K562 (cell line): Measurements from ENCODE around the gene NENF. TPM values are rescaled to one million over a fixed set of nuclear protein-coding genes. Genes with fewer than 3 reads are reported as not detected.

Source experiments
- DIDO1 ChIP-seq: fragments of 450-650 bp; IDR thresholded peaks from 2 replicates; pipeline ENCODE4 v1.6.1; 2016; ENCODE audit warnings: low read depth, missing biosample characterization, missing genetic modification characterization
- EGR1 ChIP-seq: fragments of 450-650 bp; conservative IDR thresholded peaks from 2 replicates; pipeline ENCODE4 v1.6.1; 2017; ENCODE audit warnings: mild to moderate bottlenecking
- FOXK1 ChIP-seq: sonication (generic); formaldehyde crosslinking; IDR thresholded peaks from 2 replicates; pipeline ENCODE4 v1.8.0; 2022; ENCODE audit warnings: missing genetic modification reagents, mild to moderate bottlenecking, borderline replicate concordance
- GABPA ChIP-seq: fragments of 200-800 bp; sonication (Bioruptor generic); conservative IDR thresholded peaks from 2 replicates; pipeline ENCODE4 v1.6.1; 2016; ENCODE audit warnings: low read depth, missing genetic modification characterization, missing compliant biosample characterization
- KHSRP ChIP-seq: fragments of 450-650 bp; IDR thresholded peaks from 2 replicates; pipeline ENCODE4 v1.6.1; 2017
- KLF13 ChIP-seq: fragments of 450-650 bp; IDR thresholded peaks from 2 replicates; pipeline ENCODE4 v1.6.1; 2016; ENCODE audit warnings: missing genetic modification characterization, low read depth, mild to moderate bottlenecking, missing compliant biosample characterization, moderate library complexity, borderline replicate concordance
- NFXL1 ChIP-seq: fragments of 450-650 bp; formaldehyde crosslinking; IDR thresholded peaks from 2 replicates; pipeline ENCODE4 v1.4.0; 2021; ENCODE audit warnings: mild to moderate bottlenecking
- PCBP1 ChIP-seq: fragments of 200-400 bp; formaldehyde crosslinking; IDR thresholded peaks from 2 replicates; pipeline ENCODE4 v1.6.1; 2018; ENCODE audit warnings: mild to moderate bottlenecking, low read depth, low read length; ENCODE audit not compliant: poor library complexity, severe bottlenecking
- PCBP2 ChIP-seq: fragments of 200-400 bp; formaldehyde crosslinking; IDR thresholded peaks from 2 replicates; pipeline ENCODE4 v1.6.1; 2018; ENCODE audit warnings: low read length, low read depth, mild to moderate bottlenecking, moderate library complexity; ENCODE audit not compliant: poor library complexity, severe bottlenecking
- PHB2 ChIP-seq: fragments of 450-650 bp; IDR thresholded peaks from 2 replicates; pipeline ENCODE4 v1.6.1; 2017; ENCODE audit warnings: low read depth
- PHTF2 ChIP-seq: fragments of 250-450 bp; sonication (Bioruptor Pico); IDR thresholded peaks from 2 replicates; pipeline ENCODE4 v1.5.0; 2021; ENCODE audit warnings: mild to moderate bottlenecking
- PKNOX1 ChIP-seq: fragments of 450-650 bp; IDR thresholded peaks from 2 replicates; pipeline ENCODE4 v1.6.1; 2016
- RERE ChIP-seq: sonication (generic); formaldehyde crosslinking; IDR thresholded peaks from 2 replicates; pipeline ENCODE4 v1.8.0; 2023; ENCODE audit warnings: missing genetic modification reagents, mild to moderate bottlenecking, borderline replicate concordance
- STAT5B ChIP-seq: fragments of 250-450 bp; sonication (Bioruptor Pico); IDR thresholded peaks from 2 replicates; pipeline ENCODE4 v1.8.0; 2021; ENCODE audit warnings: mild to moderate bottlenecking, inconsistent platforms
- TAF1 ChIP-seq: IDR thresholded peaks from 2 replicates; pipeline ENCODE4 v1.6.1; 2011; ENCODE audit warnings: mild to moderate bottlenecking, low read length, moderate library complexity; ENCODE audit not compliant: insufficient read depth, control insufficient read depth, severe bottlenecking; ENCODE audit errors: extremely low read depth
- TFAP4 ChIP-seq: sonication (generic); formaldehyde crosslinking; IDR thresholded peaks from 2 replicates; pipeline ENCODE4 v1.8.0; 2022; ENCODE audit warnings: missing genetic modification reagents, mild to moderate bottlenecking, moderate library complexity, borderline replicate concordance
- ZNF263 ChIP-seq: sonication (generic); formaldehyde crosslinking; IDR thresholded peaks from 2 replicates; pipeline ENCODE4 v1.8.0; 2022; ENCODE audit warnings: mild to moderate bottlenecking, missing genetic modification reagents, borderline replicate concordance
- polyA plus RNA-seq, 8 experiments: library from polyadenylated mRNA; depleted of rRNA in 4 of 8; stranded (reverse) in 5 of 8; unstranded in 3 of 8; fragments of >200 nt; fragmentation: Nextera tagmentation in 2 of 8; fragmentation: Illumina TruSeq in 1 of 8; extraction: Ambion mirVana in 2 of 8; extraction: Trizol in 1 of 8; gene quantifications; 2 replicates each; pipeline versions ENCODE4 v1.2.1 to v1.2.3, GENCODE V29; 2011 to 2014; ENCODE audit warnings: inconsistent platforms in 1 of 8, missing spikeins in 1 of 8
- total RNA-seq, 7 experiments: library from RNA; depleted of rRNA in 6 of 7; stranded (reverse); fragments of >200 nt in 6 of 7; fragmentation: Illumina TruSeq in 2 of 7; extraction: Trizol in 2 of 7; gene quantifications; 2 replicates each; pipeline versions ENCODE4 v1.2.1 to v1.2.3, GENCODE V29; 2011 to 2021; ENCODE audit warnings: low replicate concordance in 1 of 7

The NENF gene
- total and polyA plus RNA-seq, 9 of the 15 experiments (the other 6 are each of a cell fraction or from before 2014, with no cell fraction given) = 6.1 to 100 (median 72.8) TPM

- TF ChIP-seq RERE (CRISPR knock-in tag) = no peak
- no peak for TF ChIP-seq FOXK1
- no peak for TF ChIP-seq KHSRP
- peak; percentile 95 for TF ChIP-seq ZNF263
- peak; percentile 59; the same call in 1 of the 2 replicates for TF ChIP-seq TFAP4
- 0 out of 2 replicates have a peak, but pooled peaks have one; percentile 28 for TF ChIP-seq GABPA (tag)
- no peak for TF ChIP-seq PHTF2 (CRISPR knock-in tag)
- TF ChIP-seq PCBP1 = peak; percentile 88
- TF ChIP-seq EGR1 = peak; percentile 79
- no peak for TF ChIP-seq DIDO1 (tag)
- TF ChIP-seq NFXL1 (CRISPR knock-in tag) = no peak
- no peak for TF ChIP-seq STAT5B (CRISPR knock-in tag)
- no peak for TF ChIP-seq PKNOX1
- TF ChIP-seq PCBP2 = peak; percentile 90
- TF ChIP-seq PHB2 = no peak
- TF ChIP-seq TAF1 = no peak
- no peak for TF ChIP-seq KLF13 (tag)
- TF ChIP-seq, all 486 proteins: peak for 8
Measured at GRCh38 chr1:212467843-212468482, 35.2 kb downstream of the NENF start (continued).
